Neural progenitor cell (in vitro differentiated cells): ENCODE measurements around the gene CHRNA10.

Experiments
- CTCF ChIP-seq: fragments of 200-600 bp; sonication (generic); IDR thresholded peaks from 2 replicates; pipeline ENCODE4 v1.5.1; 2017; ENCODE audit warnings: antibody characterized with exemption, mild to moderate bottlenecking
- EZH2 ChIP-seq: fragments of 200-600 bp; sonication (generic); IDR thresholded peaks from 2 replicates; pipeline ENCODE4 v1.6.1; 2017; ENCODE audit warnings: antibody characterized with exemption, mild to moderate bottlenecking, moderate library complexity

- TF ChIP-seq CTCF (no peak), EZH2 (no peak)
Observed at GRCh38 chr11:3683039-3683438, 11.9 kb upstream of the CHRNA10 start.
